CD4-positive, alpha-beta T cell treated with Interleukin-1 beta for 1 hour (primary cell): ENCODE results near the gene SUMO4.
"Not testable (repeated sequence)": the region's sequence is repeated elsewhere in the genome, so short reads cannot be mapped to it uniquely, and the experiment has no call there.

Experiments used
- DNase-seq, 2 donors: peaks; one replicate each; pipeline ENCODE4 v3.0.0-alpha.2; 2020 to 2022

The SUMO4 gene

DNA sequence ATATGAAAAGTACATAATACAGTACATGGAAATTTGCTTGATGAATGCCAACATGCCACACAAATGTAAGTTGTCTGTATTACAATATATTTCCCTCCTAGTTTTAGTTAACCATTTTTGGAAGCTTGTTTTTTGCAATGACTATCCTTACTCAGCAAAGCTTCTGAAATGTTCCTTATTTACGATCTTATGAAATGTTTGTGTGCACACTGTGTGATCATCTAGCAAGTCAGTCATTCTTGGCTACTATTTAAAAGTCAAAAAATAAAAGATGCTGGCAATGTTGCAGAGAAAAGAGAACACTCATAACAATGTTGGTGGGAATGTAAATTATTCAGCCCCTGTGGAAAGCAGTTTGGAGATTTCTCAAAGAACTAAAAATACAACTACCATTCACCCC is 33.8 kb downstream of the SUMO4 start:
- no peak for DNase-seq

- DNase-seq, result no peak
Measured at GRCh38 chr6:149435919-149436586, 36.0 kb downstream of the SUMO4 start.

DNA sequence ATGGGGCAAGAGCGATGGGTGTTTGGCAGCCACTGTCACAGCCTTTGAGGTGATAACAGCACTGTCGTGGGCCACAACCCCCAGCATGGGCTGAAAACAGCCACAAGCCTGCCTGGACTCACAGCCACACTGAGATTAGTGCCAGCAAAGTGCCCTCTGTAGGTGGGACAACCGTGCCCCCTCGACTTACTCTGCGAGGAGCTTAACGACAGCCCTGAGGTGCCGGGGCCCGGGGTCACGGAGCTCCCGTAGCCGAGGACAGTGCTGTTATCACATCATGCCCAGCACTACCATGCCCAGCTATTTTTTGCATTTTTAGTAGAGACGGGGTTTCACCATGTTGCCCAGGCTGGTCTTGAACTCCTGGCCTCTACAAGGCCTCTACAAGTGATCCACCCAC is 36.6 kb downstream of the SUMO4 start:
- no peak for DNase-seq

- no peak for DNase-seq
Measured at GRCh38 chr6:149437212-149437611, 37.1 kb downstream of the SUMO4 start.

GRCh38 chr6:149438855-149439254 is 38.8 kb downstream of the SUMO4 start:
- DNase-seq, result no peak

DNA sequence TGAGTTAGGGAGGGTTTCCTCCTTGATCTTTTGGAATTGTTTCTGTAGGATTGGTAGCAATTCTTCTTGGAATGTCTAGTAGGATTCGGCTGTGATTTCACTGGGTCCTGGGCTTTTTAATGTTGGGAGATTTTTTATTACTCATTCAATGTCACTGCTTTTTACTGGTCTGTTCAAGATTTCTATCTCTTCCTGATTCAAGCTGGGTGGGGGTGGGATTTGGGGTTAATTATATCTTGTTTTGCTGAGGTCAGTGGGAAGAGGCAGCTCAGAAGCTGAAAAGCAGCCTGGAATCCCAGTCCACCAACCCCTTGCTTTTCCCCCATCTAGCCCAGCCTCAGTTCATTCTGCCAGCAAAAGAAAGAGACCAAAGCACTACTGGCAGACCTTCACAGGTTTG is 39.6 kb downstream of the SUMO4 start:
- DNase-seq, result no peak

- DNase-seq, result no peak
Measured at GRCh38 chr6:149440735-149441671, 40.9 kb downstream of the SUMO4 start.

GRCh38 chr6:149441740-149442139 is 41.7 kb downstream of the SUMO4 start:
- no peak for DNase-seq

DNA sequence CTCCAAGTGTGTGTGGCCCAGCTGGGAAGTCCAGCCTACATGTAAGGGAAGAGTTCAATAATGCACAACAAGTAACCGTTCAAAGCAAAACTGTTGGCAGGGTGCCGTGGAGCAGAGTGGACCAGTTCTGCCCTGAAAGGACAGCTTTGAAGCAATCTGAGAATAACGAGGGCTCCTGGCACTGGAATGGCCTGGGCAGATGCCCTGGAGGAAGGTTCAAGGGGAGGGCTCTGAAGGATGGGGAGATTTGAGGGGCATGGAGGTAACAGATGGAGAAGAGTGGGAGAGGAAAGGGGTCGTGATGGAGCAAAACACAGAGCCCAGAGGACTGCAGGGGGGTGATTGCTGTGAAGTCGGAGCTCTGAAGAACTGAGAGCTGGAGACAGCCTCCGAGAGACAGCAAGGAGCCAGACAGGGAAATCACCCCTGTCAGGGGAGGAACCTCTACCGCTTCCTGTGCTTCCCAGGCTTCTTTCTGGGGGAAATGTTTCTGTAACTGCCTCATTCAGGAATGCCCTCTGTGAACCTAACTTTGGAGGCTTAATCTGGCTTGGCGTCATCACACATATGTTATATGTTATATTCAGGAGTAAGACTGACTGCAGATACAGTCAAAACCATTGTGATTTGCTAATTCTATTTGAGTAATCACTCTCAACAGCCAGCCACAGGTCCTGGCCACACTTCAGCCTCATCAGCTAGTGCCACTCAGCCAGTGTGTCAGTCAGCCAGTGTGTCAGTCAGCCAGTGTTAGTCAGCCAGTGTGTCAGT is 43.5 kb downstream of the SUMO4 start:
- DNase-seq, result no peak

DNA sequence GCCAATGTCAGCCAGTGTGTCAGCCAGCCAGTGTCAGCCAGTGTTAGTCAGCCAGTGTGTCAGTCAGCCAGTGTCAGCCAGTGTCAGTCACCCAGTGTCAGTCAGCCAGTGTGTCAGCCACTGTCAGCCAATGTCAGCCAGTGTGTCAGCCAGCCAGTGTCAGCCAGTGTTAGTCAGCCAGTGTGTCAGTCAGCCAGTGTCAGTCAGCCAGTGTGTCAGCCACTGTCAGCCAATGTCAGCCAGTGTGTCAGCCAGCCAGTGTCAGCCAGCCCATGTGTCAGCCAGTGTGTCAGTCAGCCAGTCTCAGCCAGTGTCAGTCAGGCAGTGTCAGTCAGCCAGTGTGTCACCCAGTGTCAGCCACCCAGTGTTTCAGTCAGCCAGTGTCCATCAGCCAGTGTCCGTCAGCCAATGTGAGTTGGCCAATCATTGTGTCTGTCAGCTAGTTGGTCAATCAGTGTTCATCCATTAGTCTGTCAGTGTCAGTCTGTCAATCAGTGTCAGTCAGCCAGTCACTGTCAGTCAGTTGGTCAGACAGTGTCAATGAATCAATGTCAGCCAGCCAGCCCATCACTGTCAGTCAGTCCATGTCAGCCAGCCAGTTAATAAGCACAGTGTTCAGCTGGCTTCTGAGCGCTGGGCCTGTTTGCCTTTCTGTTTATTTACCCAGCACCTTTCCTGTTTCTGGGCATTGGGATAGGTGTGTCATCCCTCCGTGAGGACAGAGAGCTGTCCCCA is 44.5 kb downstream of the SUMO4 start:
- not testable (repeated sequence) for DNase-seq

GRCh38 chr6:149445095-149445466 is 45.0 kb downstream of the SUMO4 start:
- no peak for DNase-seq

DNA sequence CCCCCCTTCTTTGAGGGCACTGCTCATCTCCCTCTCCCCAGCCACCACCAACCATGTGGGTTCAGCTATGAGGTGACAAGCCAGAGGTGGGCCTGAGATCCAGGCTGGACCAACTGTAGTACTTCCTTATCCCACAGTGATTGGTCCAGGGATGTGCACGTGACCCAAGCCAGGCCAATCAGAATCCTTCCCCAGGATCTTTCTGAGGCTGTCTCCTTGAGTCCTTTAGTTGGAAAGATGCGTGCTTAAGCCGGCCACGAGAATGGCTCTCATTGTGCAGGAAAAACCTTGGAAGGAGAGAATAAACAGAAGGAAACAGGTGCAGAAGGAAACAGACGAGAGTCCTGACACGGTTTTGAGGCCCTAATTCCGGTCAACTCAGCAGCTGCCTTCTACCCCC is 45.5 kb downstream of the SUMO4 start:
- DNase-seq, result no peak

- DNase-seq, result no peak
Measured at GRCh38 chr6:149446791-149447376, 46.8 kb downstream of the SUMO4 start.

DNA sequence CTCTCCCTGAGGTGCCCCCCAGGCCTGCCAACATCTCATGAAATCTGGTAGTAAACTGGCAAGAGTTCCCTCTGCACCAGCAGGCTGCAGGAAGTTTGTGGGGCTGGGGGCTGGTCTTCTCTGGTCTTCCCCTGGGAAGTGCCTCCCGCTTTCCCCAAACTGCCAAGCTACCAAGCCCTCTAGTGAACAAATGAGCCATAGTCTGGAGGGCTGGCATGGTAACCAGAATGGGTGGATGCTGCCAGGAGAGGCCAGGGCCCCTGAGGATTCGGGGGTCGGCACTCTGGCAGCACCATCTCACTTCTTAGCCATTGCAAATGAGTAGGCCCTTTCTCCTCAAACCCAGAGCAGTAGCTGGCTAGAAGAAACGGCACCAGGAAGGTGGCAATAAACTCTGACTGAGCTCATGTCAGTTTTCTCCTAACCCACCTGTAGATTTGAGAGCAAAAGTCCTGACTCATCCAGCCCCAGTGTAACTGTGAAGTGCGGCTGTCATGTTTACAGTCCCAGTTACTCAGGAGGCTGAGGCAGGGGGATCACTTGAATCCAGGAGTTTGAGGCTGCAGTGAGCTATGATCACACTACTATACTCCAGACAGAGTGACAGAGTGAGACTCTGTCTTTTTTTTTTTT is 48.9 kb downstream of the SUMO4 start:
- DNase-seq, result no peak

DNA sequence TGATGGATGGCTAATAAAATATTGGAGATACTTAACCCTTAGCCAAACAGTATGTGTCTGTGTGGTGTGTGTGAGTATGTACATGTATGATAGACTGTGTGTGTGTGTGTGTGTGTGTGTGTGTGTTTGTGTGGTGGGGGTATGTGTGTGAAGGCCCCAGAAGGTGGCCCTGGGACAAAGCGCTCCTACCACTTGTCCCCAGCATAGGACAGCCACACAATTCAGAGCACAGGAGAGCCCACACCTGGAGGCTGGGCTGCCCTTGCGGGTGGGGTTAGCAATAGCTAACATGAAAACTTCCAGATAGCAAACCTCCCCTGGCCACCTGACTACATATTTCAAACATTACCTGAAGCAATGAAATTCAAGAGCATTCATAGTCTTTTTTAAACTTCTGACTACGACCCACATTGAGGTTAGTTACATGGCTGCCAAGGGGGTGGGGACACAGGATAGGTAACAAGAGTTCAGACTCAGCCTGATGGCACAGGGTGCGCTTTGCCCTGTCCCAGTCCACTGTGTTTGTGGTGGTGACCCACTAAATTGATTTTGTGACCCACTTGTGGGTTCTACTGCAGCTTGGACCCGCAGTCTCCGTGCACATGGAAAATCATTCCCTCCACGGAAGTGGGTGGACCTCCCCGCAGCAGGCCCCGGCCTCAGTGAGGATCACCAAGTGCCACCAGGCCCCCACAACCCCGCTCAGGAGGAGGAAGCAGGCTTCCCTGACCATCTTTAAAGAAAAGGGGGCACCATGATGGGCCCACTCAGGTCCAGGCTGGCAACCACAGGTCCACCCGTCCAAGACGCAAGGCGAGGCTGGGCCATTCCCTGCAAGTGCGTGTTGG is 50.0 kb downstream of the SUMO4 start:
- DNase-seq, result no peak
